HepG2 (cell line): ENCODE measurements around the gene DOK5. TPM values are rescaled to one million over a fixed set of nuclear protein-coding genes. Genes with fewer than 3 reads are reported as not detected.

Experiments used
- CCAR2 ChIP-seq: fragments of 200-400 bp; formaldehyde crosslinking; optimal IDR thresholded peaks from 2 replicates; pipeline ENCODE3; 2018; ENCODE audit warnings: low read depth, mild to moderate bottlenecking, low read length, moderate library complexity
- CTCF ChIP-seq: sonication (generic); formaldehyde crosslinking; IDR thresholded peaks from 2 replicates; pipeline ENCODE4 v1.5.0; 2020; ENCODE audit warnings: mild to moderate bottlenecking, missing genetic modification reagents, moderate library complexity
- FOXC1 ChIP-seq: sonication (generic); formaldehyde crosslinking; IDR thresholded peaks from 2 replicates; pipeline ENCODE4 v1.8.0; 2022; ENCODE audit warnings: mild to moderate bottlenecking, missing genetic modification reagents, borderline replicate concordance
- MZF1 ChIP-seq: sonication (generic); formaldehyde crosslinking; IDR thresholded peaks from 2 replicates; pipeline ENCODE4 v1.8.1; 2023; ENCODE audit warnings: mild to moderate bottlenecking, missing genetic modification reagents, borderline replicate concordance
- POLR2AphosphoS2 ChIP-seq: IDR thresholded peaks from 2 replicates; pipeline ENCODE4 v1.6.1; 2011; ENCODE audit warnings: low read depth, low read length, improper control_type of control experiment
- RBAK ChIP-seq: sonication (generic); formaldehyde crosslinking; IDR thresholded peaks from 2 replicates; pipeline ENCODE4 v1.5.1; 2020; ENCODE audit warnings: mild to moderate bottlenecking, missing genetic modification reagents
- RFXAP ChIP-seq: sonication (generic); formaldehyde crosslinking; IDR thresholded peaks from 2 replicates; pipeline ENCODE4 v1.4.0; 2020; ENCODE audit warnings: missing genetic modification reagents, borderline replicate concordance
- SUZ12 ChIP-seq: fragments of 150-350 bp; IDR thresholded peaks from 2 replicates; pipeline ENCODE4 v1.6.1; 2014; ENCODE audit warnings: low read depth, low read length
- THAP7 ChIP-seq: sonication (generic); formaldehyde crosslinking; IDR thresholded peaks from 2 replicates; pipeline ENCODE4 v1.8.1; 2023; ENCODE audit warnings: mild to moderate bottlenecking, missing genetic modification reagents
- ZBTB46 ChIP-seq: sonication (generic); formaldehyde crosslinking; IDR thresholded peaks from 2 replicates; pipeline ENCODE4 v1.4.0; 2020; ENCODE audit warnings: mild to moderate bottlenecking, missing genetic modification reagents, borderline replicate concordance
- ZKSCAN1 ChIP-seq: fragments of 150-350 bp; IDR thresholded peaks from 2 replicates; pipeline ENCODE4 v1.6.1; 2014; ENCODE audit warnings: low read length
- ZNF251 ChIP-seq: sonication (generic); formaldehyde crosslinking; IDR thresholded peaks from 2 replicates; pipeline ENCODE4 v1.9.0; 2021; ENCODE audit warnings: mild to moderate bottlenecking, missing genetic modification reagents
- ZNF441 ChIP-seq: sonication (generic); formaldehyde crosslinking; IDR thresholded peaks from 2 replicates; pipeline ENCODE4 v1.7.0; 2021; ENCODE audit warnings: missing genetic modification reagents, borderline replicate concordance
- ZNF549 ChIP-seq: sonication (generic); formaldehyde crosslinking; IDR thresholded peaks from 2 replicates; pipeline ENCODE4 v1.5.0; 2020; ENCODE audit warnings: missing genetic modification reagents
- ZNF674 ChIP-seq: sonication (generic); formaldehyde crosslinking; IDR thresholded peaks from 2 replicates; pipeline ENCODE4 v1.5.0; 2020; ENCODE audit warnings: low read depth, mild to moderate bottlenecking, missing genetic modification reagents
- ZSCAN20 ChIP-seq: sonication (generic); formaldehyde crosslinking; IDR thresholded peaks from 2 replicates; pipeline ENCODE4 v1.4.0; 2020; ENCODE audit warnings: missing genetic modification reagents, mild to moderate bottlenecking, borderline replicate concordance
- polyA plus RNA-seq, 8 experiments: library from polyadenylated mRNA; depleted of rRNA in 3 of 8; stranded (reverse) in 7 of 8; unstranded in 1 of 8; fragments of >200 nt; fragmentation: Illumina TruSeq in 4 of 8; extraction: Trizol in 4 of 8; gene quantifications; 2 replicates each; pipeline versions ENCODE4 v1.2.1 to v1.2.3, GENCODE V29; 2011 to 2016; ENCODE audit warnings: low read depth in 4 of 8, missing spikeins in 1 of 8, mixed read lengths in 1 of 8; ENCODE audit not compliant: insufficient read depth in 1 of 8
- total RNA-seq, 5 experiments: library from RNA; depleted of rRNA; stranded (reverse); fragments of >200 nt; fragmentation: Illumina TruSeq; extraction: Trizol; gene quantifications; 2 replicates each; pipeline ENCODE4 v1.2.3, GENCODE V29; 2016; ENCODE audit warnings: low read depth in 1 of 5
- TF ChIP-seq, protein P1 (sequence below): sonication (generic); formaldehyde crosslinking; IDR thresholded peaks from 2 replicates; pipeline ENCODE4 v1.4.0; 2020; ENCODE audit warnings: missing genetic modification reagents

DOK5 gene
- total and polyA plus RNA-seq, 2 of the 13 experiments (the other 11 are each of a cell fraction or from before 2014, with no cell fraction given), result not detected

DNA sequence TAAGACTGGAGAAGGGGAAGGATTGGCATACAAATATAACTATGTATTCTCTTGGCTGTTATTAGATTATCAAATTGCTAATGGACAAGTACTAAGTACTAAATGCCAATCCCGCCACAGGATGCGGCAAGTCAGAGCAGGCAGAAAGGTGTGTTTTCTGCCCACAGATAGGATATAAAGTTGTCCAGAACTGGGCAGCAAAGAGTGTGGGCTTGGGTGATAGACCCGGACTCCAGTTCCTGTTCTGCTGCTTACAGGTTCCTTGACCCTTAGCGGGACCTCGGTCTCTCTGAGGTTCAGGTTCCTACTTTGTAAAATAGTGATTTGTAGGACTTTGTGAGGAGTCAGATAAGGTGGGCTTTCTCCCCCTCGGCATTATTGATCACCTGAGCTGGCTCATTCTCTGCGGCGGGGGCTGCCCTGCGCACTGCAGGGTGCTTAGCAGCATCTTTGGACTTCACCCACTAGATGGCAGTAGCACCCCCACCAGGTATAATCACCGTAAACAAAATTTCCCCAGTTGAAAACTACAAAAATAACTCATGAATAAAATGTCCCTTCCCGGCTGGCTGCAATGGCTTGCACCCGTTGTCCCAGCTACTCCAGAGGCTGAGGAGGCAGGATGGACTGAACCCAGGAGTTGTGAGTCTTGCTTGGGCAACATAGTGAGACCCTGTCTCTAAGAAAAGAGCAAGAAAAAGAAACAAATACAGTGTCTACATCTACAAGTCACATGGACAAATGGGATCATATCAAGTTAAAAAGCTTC, 193.1 kb downstream of the DOK5 start (continued):
- no peak for TF ChIP-seq ZBTB46 (CRISPR knock-in tag)
- 0 out of 2 replicates have a peak, but pooled peaks have one; percentile 32 for TF ChIP-seq THAP7 (CRISPR knock-in tag)
- TF ChIP-seq, protein P1, sequence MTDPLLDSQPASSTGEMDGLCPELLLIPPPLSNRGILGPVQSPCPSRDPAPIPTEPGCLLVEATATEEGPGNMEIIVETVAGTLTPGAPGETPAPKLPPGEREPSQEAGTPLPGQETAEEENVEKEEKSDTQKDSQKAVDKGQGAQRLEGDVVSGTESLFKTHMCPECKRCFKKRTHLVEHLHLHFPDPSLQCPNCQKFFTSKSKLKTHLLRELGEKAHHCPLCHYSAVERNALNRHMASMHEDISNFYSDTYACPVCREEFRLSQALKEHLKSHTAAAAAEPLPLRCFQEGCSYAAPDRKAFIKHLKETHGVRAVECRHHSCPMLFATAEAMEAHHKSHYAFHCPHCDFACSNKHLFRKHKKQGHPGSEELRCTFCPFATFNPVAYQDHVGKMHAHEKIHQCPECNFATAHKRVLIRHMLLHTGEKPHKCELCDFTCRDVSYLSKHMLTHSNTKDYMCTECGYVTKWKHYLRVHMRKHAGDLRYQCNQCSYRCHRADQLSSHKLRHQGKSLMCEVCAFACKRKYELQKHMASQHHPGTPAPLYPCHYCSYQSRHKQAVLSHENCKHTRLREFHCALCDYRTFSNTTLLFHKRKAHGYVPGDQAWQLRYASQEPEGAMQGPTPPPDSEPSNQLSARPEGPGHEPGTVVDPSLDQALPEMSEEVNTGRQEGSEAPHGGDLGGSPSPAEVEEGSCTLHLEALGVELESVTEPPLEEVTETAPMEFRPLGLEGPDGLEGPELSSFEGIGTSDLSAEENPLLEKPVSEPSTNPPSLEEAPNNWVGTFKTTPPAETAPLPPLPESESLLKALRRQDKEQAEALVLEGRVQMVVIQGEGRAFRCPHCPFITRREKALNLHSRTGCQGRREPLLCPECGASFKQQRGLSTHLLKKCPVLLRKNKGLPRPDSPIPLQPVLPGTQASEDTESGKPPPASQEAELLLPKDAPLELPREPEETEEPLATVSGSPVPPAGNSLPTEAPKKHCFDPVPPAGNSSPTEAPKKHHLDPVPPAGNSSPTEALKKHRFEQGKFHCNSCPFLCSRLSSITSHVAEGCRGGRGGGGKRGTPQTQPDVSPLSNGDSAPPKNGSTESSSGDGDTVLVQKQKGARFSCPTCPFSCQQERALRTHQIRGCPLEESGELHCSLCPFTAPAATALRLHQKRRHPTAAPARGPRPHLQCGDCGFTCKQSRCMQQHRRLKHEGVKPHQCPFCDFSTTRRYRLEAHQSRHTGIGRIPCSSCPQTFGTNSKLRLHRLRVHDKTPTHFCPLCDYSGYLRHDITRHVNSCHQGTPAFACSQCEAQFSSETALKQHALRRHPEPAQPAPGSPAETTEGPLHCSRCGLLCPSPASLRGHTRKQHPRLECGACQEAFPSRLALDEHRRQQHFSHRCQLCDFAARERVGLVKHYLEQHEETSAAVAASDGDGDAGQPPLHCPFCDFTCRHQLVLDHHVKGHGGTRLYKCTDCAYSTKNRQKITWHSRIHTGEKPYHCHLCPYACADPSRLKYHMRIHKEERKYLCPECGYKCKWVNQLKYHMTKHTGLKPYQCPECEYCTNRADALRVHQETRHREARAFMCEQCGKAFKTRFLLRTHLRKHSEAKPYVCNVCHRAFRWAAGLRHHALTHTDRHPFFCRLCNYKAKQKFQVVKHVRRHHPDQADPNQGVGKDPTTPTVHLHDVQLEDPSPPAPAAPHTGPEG, result peak; percentile 46; the same call in 1 of the 2 replicates
- no peak for TF ChIP-seq POLR2AphosphoS2
- TF ChIP-seq CTCF, result peak; percentile 79
- TF ChIP-seq SUZ12, result no peak
- no peak for TF ChIP-seq CCAR2
- no peak for TF ChIP-seq RBAK
- no peak for TF ChIP-seq ZKSCAN1
- TF ChIP-seq FOXC1 (CRISPR knock-in tag), result 0 out of 2 replicates have a peak, but pooled peaks have one; percentile 28
- TF ChIP-seq MZF1 (CRISPR knock-in tag), result no peak
- no peak for TF ChIP-seq RFXAP (CRISPR knock-in tag)
- no peak for TF ChIP-seq ZNF549 (CRISPR knock-in tag)
- 0 out of 2 replicates have a peak, but pooled peaks have one; percentile 28 for TF ChIP-seq ZNF251 (CRISPR knock-in tag)
- TF ChIP-seq ZSCAN20, result no peak
- 0 out of 2 replicates have a peak, but pooled peaks have one; percentile 35 for TF ChIP-seq ZNF441 (CRISPR knock-in tag)
- no peak for TF ChIP-seq ZNF674 (CRISPR knock-in tag)
- TF ChIP-seq, all 625 proteins: peak for 27
